ENCODE measurements around the gene SYTL3. TPM values are rescaled to one million over a fixed set of nuclear protein-coding genes. Genes with fewer than 3 reads are reported as not detected.

Gene SYTL3
- total and polyA plus RNA-seq, 9 of the 15 experiments (the other 6 are each of a cell fraction or from before 2014, with no cell fraction given): 0.04 to 0.46 (median 0.17) TPM; not detected in 1

DNA sequence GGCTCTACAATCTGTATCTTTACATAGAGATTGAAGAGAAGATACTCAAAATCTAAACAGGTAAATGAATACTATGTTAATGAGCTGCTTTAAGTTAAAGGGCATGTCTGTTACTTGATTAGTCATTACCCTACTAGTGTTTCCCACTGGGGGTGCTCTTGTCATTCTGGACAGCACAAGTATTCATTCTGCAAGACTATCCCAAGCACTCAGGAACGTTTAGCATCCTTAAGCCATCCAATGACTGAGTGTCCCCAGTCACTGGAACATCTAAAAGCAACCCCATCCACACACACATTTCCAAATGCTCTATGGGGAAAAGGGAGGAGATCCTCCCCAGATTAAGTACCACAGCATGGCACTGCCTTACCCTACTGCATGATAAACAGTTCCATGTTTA lies 143.6 kb downstream of the SYTL3 start (continued):
- TF ChIP-seq, protein P1, sequence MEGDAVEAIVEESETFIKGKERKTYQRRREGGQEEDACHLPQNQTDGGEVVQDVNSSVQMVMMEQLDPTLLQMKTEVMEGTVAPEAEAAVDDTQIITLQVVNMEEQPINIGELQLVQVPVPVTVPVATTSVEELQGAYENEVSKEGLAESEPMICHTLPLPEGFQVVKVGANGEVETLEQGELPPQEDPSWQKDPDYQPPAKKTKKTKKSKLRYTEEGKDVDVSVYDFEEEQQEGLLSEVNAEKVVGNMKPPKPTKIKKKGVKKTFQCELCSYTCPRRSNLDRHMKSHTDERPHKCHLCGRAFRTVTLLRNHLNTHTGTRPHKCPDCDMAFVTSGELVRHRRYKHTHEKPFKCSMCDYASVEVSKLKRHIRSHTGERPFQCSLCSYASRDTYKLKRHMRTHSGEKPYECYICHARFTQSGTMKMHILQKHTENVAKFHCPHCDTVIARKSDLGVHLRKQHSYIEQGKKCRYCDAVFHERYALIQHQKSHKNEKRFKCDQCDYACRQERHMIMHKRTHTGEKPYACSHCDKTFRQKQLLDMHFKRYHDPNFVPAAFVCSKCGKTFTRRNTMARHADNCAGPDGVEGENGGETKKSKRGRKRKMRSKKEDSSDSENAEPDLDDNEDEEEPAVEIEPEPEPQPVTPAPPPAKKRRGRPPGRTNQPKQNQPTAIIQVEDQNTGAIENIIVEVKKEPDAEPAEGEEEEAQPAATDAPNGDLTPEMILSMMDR (IDR thresholded peaks at IDR 0.05 in 2 of 3, conservative IDR thresholded peaks at IDR 0.05 in 1 of 3; ENCODE audit: insufficient read depth in 2 of 3, low read depth in 1 of 3, low read length in 3 of 3): peak; percentile 71 to 92 (median 84)
- TF ChIP-seq, protein P2, sequence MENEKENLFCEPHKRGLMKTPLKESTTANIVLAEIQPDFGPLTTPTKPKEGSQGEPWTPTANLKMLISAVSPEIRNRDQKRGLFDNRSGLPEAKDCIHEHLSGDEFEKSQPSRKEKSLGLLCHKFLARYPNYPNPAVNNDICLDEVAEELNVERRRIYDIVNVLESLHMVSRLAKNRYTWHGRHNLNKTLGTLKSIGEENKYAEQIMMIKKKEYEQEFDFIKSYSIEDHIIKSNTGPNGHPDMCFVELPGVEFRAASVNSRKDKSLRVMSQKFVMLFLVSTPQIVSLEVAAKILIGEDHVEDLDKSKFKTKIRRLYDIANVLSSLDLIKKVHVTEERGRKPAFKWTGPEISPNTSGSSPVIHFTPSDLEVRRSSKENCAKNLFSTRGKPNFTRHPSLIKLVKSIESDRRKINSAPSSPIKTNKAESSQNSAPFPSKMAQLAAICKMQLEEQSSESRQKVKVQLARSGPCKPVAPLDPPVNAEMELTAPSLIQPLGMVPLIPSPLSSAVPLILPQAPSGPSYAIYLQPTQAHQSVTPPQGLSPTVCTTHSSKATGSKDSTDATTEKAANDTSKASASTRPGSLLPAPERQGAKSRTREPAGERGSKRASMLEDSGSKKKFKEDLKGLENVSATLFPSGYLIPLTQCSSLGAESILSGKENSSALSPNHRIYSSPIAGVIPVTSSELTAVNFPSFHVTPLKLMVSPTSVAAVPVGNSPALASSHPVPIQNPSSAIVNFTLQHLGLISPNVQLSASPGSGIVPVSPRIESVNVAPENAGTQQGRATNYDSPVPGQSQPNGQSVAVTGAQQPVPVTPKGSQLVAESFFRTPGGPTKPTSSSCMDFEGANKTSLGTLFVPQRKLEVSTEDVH (IDR thresholded peaks at IDR 0.05; ENCODE audit: low read depth, partially characterized antibody): peak; percentile 78
- TF ChIP-seq, protein P3, sequence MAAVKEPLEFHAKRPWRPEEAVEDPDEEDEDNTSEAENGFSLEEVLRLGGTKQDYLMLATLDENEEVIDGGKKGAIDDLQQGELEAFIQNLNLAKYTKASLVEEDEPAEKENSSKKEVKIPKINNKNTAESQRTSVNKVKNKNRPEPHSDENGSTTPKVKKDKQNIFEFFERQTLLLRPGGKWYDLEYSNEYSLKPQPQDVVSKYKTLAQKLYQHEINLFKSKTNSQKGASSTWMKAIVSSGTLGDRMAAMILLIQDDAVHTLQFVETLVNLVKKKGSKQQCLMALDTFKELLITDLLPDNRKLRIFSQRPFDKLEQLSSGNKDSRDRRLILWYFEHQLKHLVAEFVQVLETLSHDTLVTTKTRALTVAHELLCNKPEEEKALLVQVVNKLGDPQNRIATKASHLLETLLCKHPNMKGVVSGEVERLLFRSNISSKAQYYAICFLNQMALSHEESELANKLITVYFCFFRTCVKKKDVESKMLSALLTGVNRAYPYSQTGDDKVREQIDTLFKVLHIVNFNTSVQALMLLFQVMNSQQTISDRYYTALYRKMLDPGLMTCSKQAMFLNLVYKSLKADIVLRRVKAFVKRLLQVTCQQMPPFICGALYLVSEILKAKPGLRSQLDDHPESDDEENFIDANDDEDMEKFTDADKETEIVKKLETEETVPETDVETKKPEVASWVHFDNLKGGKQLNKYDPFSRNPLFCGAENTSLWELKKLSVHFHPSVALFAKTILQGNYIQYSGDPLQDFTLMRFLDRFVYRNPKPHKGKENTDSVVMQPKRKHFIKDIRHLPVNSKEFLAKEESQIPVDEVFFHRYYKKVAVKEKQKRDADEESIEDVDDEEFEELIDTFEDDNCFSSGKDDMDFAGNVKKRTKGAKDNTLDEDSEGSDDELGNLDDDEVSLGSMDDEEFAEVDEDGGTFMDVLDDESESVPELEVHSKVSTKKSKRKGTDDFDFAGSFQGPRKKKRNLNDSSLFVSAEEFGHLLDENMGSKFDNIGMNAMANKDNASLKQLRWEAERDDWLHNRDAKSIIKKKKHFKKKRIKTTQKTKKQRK (IDR thresholded peaks at IDR 0.05; ENCODE audit: borderline replicate concordance, low read depth, low read length): no peak
- TF ChIP-seq MAFK (IDR thresholded peaks at IDR 0.05; ENCODE audit: low read length) (peak; percentile 52), MAZ (CRISPR knock-in tag; conservative IDR thresholded peaks at IDR 0.05 in 1 of 2, IDR thresholded peaks at IDR 0.05 in 1 of 2) (peak in 1 of 2 experiments; percentile 38; a peak in 1 of 4 replicates), CC2D1A (IDR thresholded peaks at IDR 0.05) (peak; percentile 53; the same call in 1 of the 2 replicates), FOXK2 (conservative IDR thresholded peaks at IDR 0.05 in 1 of 2, IDR thresholded peaks at IDR 0.05 in 1 of 2; ENCODE audit: low read depth in 2 of 2) (0 out of 4 replicates have a peak, but pooled peaks of 1 of the 2 experiments have one; percentile 33), SMC3 (conservative IDR thresholded peaks at IDR 0.05; ENCODE audit: insufficient read depth, low read depth, low read length) (peak; percentile 74), HDGF (IDR thresholded peaks at IDR 0.05) (no peak), KLF16 (IDR thresholded peaks at IDR 0.05) (peak; percentile 36; the same call in 1 of the 2 replicates), FOSL1 (tag; conservative IDR thresholded peaks at IDR 0.05) (peak; percentile 59), ATF1 (CRISPR knock-in tag; IDR thresholded peaks at IDR 0.05) (no peak), ATF1 (tag; IDR thresholded peaks at IDR 0.05) (0 out of 2 replicates have a peak, but pooled peaks have one; percentile 9), SRSF9 (IDR thresholded peaks at IDR 0.05; ENCODE audit: borderline replicate concordance, low read depth, low read length) (no peak)
- TF ChIP-seq, protein P4, sequence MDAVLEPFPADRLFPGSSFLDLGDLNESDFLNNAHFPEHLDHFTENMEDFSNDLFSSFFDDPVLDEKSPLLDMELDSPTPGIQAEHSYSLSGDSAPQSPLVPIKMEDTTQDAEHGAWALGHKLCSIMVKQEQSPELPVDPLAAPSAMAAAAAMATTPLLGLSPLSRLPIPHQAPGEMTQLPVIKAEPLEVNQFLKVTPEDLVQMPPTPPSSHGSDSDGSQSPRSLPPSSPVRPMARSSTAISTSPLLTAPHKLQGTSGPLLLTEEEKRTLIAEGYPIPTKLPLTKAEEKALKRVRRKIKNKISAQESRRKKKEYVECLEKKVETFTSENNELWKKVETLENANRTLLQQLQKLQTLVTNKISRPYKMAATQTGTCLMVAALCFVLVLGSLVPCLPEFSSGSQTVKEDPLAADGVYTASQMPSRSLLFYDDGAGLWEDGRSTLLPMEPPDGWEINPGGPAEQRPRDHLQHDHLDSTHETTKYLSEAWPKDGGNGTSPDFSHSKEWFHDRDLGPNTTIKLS (IDR thresholded peaks at IDR 0.05; ENCODE audit: borderline replicate concordance, low read depth): peak; percentile 94

All from K562 (cell line).